ENCODE results near the gene KLHL25. TPM values are rescaled to one million over a fixed set of nuclear protein-coding genes. Genes with fewer than 3 reads are reported as not detected.

The KLHL25 gene
- total and polyA plus RNA-seq, 4 donors: 2.3 to 34.2 (median 11.4) TPM

DNA sequence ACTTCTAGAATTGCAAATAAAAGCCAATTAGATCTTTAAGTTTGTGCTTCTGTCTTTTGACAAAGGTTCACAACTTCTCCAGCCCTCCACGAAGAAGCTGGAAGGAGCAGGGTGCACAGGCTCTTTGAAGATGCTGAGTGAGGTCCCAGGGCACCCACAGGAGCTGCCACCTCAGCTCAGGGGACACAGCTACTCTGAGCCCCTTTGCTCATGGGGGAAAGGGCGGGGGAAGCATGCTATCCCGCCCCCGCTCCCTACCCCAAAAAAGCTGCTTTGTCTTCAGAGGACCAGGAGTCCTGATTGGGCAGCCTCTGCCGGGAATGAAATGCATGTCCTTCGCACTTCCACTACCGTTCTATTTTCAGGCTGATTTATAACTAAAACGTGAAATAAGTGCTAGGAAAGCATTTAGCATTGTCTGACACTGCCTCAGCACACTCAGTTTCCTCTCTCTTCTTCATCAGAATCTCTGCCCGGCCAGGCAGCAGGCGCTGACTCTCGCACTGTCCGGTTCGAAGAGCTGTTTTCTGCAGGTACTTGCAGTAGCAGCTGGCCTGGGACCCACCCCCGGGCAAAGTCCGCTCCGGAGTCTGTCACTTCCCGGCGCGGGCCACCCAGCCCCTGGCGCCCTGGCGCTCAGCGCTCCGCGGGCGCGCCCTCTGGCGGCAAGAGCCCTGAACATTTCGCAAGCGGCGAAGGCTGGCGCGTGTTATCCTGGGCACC is 45.5 kb upstream of the KLHL25 start (continued):
- TF ChIP-seq, protein P1, sequence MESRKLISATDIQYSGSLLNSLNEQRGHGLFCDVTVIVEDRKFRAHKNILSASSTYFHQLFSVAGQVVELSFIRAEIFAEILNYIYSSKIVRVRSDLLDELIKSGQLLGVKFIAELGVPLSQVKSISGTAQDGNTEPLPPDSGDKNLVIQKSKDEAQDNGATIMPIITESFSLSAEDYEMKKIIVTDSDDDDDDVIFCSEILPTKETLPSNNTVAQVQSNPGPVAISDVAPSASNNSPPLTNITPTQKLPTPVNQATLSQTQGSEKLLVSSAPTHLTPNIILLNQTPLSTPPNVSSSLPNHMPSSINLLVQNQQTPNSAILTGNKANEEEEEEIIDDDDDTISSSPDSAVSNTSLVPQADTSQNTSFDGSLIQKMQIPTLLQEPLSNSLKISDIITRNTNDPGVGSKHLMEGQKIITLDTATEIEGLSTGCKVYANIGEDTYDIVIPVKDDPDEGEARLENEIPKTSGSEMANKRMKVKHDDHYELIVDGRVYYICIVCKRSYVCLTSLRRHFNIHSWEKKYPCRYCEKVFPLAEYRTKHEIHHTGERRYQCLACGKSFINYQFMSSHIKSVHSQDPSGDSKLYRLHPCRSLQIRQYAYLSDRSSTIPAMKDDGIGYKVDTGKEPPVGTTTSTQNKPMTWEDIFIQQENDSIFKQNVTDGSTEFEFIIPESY (IDR thresholded peaks at IDR 0.05): no peak
- TF ChIP-seq FOXA2 (IDR thresholded peaks at IDR 0.05) (peak; percentile 39), EGR1 (IDR thresholded peaks at IDR 0.05; ENCODE audit: low read depth in 2 of 2) (peak in 1 of 2 donors; percentile 37), YY1 (IDR thresholded peaks at IDR 0.05) (peak; percentile 69), RAD21 (IDR thresholded peaks at IDR 0.05) (peak; percentile 89 to 94)
- TF ChIP-seq, protein P2, sequence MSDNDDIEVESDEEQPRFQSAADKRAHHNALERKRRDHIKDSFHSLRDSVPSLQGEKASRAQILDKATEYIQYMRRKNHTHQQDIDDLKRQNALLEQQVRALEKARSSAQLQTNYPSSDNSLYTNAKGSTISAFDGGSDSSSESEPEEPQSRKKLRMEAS (IDR thresholded peaks at IDR 0.05): peak; percentile 37

DNA sequence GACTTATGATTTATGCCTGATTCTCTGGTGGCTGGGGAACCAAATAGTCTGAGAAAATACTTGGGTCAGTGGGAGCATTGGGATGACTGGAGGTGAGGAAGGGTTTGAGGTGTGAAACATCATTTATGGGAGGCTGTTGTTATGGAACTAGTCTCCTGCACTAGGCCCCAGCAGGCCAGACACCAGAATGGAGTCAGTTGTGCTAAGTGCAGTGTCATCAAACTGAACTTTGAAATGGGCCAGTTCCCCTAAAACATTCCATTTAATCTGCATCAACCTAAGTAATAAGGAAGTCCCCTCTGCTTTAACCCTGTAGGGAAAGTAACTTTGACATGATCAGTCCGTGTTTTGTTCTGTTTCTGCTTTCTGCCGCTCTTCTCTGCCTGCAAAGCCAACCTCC is 44.9 kb upstream of the KLHL25 start:
- Histone ChIP-seq H3K9me3 (ENCODE audit: control insufficient read depth in 4 of 4, low read length in 3 of 4) (no peaks in the 10 kb centered on the region), H3K4me1 (ENCODE audit: control insufficient read depth in 4 of 4, insufficient read depth in 4 of 4, low read length in 3 of 4) (peaks cover 2 to 10% (median 7%) of the 10 kb centered on the region in 4 donors), H3K9ac (ENCODE audit: low read depth in 1 of 2, low read length in 2 of 2) (no peak overlapping the region), H3K36me3 (ENCODE audit: control insufficient read depth in 4 of 4, insufficient read depth in 3 of 4, low read depth in 1 of 4, low read length in 3 of 4) (no peaks in the 10 kb centered on the region), H3K27me3 (ENCODE audit: control insufficient read depth in 4 of 4, insufficient read depth in 4 of 4, low read length in 3 of 4) (no peaks in the 10 kb centered on the region), H3K27ac (ENCODE audit: low read depth in 1 of 2, low read length in 2 of 2) (no peak overlapping the region), H3K4me3 (ENCODE audit: low read depth in 1 of 3, low read length in 3 of 3) (no peak overlapping the region)
- 83% methylated on average over 2 of the region's 2 CpGs for WGBS
- DNase-seq (ENCODE audit: low spot score): no peak
- TF ChIP-seq, protein P3, sequence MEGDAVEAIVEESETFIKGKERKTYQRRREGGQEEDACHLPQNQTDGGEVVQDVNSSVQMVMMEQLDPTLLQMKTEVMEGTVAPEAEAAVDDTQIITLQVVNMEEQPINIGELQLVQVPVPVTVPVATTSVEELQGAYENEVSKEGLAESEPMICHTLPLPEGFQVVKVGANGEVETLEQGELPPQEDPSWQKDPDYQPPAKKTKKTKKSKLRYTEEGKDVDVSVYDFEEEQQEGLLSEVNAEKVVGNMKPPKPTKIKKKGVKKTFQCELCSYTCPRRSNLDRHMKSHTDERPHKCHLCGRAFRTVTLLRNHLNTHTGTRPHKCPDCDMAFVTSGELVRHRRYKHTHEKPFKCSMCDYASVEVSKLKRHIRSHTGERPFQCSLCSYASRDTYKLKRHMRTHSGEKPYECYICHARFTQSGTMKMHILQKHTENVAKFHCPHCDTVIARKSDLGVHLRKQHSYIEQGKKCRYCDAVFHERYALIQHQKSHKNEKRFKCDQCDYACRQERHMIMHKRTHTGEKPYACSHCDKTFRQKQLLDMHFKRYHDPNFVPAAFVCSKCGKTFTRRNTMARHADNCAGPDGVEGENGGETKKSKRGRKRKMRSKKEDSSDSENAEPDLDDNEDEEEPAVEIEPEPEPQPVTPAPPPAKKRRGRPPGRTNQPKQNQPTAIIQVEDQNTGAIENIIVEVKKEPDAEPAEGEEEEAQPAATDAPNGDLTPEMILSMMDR (IDR thresholded peaks at IDR 0.05; ENCODE audit: low read depth, low read length, missing input control): no peak
- TF ChIP-seq RXRA (IDR thresholded peaks at IDR 0.05): no peak
- TF ChIP-seq RAD21 (IDR thresholded peaks at IDR 0.05): no peak
- TF ChIP-seq, protein P4, sequence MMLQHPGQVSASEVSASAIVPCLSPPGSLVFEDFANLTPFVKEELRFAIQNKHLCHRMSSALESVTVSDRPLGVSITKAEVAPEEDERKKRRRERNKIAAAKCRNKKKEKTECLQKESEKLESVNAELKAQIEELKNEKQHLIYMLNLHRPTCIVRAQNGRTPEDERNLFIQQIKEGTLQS (IDR thresholded peaks at IDR 0.05): no peak
- no peak for TF ChIP-seq HNF4A (conservative IDR thresholded peaks at IDR 0.05)
- TF ChIP-seq, protein P5, sequence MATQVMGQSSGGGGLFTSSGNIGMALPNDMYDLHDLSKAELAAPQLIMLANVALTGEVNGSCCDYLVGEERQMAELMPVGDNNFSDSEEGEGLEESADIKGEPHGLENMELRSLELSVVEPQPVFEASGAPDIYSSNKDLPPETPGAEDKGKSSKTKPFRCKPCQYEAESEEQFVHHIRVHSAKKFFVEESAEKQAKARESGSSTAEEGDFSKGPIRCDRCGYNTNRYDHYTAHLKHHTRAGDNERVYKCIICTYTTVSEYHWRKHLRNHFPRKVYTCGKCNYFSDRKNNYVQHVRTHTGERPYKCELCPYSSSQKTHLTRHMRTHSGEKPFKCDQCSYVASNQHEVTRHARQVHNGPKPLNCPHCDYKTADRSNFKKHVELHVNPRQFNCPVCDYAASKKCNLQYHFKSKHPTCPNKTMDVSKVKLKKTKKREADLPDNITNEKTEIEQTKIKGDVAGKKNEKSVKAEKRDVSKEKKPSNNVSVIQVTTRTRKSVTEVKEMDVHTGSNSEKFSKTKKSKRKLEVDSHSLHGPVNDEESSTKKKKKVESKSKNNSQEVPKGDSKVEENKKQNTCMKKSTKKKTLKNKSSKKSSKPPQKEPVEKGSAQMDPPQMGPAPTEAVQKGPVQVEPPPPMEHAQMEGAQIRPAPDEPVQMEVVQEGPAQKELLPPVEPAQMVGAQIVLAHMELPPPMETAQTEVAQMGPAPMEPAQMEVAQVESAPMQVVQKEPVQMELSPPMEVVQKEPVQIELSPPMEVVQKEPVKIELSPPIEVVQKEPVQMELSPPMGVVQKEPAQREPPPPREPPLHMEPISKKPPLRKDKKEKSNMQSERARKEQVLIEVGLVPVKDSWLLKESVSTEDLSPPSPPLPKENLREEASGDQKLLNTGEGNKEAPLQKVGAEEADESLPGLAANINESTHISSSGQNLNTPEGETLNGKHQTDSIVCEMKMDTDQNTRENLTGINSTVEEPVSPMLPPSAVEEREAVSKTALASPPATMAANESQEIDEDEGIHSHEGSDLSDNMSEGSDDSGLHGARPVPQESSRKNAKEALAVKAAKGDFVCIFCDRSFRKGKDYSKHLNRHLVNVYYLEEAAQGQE (IDR thresholded peaks at IDR 0.05): no peak
- TF ChIP-seq JUND (IDR thresholded peaks at IDR 0.05): no peak
- TF ChIP-seq GABPA (IDR thresholded peaks at IDR 0.05 in 1 of 2, conservative IDR thresholded peaks at IDR 0.05 in 1 of 2): no peak
- TF ChIP-seq NR2F2 (IDR thresholded peaks at IDR 0.05): no peak
- TF ChIP-seq YY1 (IDR thresholded peaks at IDR 0.05): no peak
- TF ChIP-seq FOXA1 (IDR thresholded peaks at IDR 0.05): no peak
- no peak for TF ChIP-seq SP1 (IDR thresholded peaks at IDR 0.05)
- TF ChIP-seq, protein P1 (IDR thresholded peaks at IDR 0.05): no peak
- TF ChIP-seq HNF4G (IDR thresholded peaks at IDR 0.05): no peak
- no peak for TF ChIP-seq EGR1 (IDR thresholded peaks at IDR 0.05; ENCODE audit: low read depth in 2 of 2)
- TF ChIP-seq FOXA2 (IDR thresholded peaks at IDR 0.05): no peak
- TF ChIP-seq TAF1 (conservative IDR thresholded peaks at IDR 0.05): no peak
- TF ChIP-seq, protein P2 (IDR thresholded peaks at IDR 0.05): no peak
